IMR-90 (cell line): ENCODE results near the gene HOGA1. TPM values are rescaled to one million over a fixed set of nuclear protein-coding genes. Genes with fewer than 3 reads are reported as not detected.

Source experiments
- ATAC-seq: fragments of 200-7000 bp; cut with Tn5 transposase; 2 replicates; pipeline ENCODE4 v1.9.1; 2020; ENCODE audit warnings: low read depth, mild to moderate bottlenecking, moderate library complexity
- BruUV-seq: library from RNA; stranded (reverse); fragments of 400-500 nt; replicated peaks from 2 replicates; lab custom pipeline; 2021; lab: Mats Ljungman, UMichigan
- CTCF ChIA-PET: fragments of 300-600 bp; formaldehyde crosslinking; extraction: SDS; loops from one replicate; lab custom pipeline; 2021; ENCODE audit warnings: antibody characterized with exemption; lab: Yijun Ruan, JAX
- POLR2A ChIA-PET: fragments of 300-600 bp; sonication (Branson Sonifier 250); formaldehyde crosslinking; loops from one replicate; lab custom pipeline; 2022; ENCODE audit warnings: antibody characterized with exemption; ENCODE audit not compliant: unreplicated experiment; lab: Charles Lee
- DNase-seq: peaks from one replicate; pipeline ENCODE4 v3.0.0; 2013
- H2AFZ ChIP-seq: replicated peaks from 2 replicates; pipeline ENCODE3; 2013; ENCODE audit warnings: low read length, mild to moderate bottlenecking; ENCODE audit not compliant: poor library complexity
- H2AK5ac ChIP-seq: 2 replicates; pipeline ENCODE4 v1.6.1; 2013; ENCODE audit warnings: low read depth, low read length, inconsistent platforms
- H2AK9ac ChIP-seq: replicated peaks from 2 replicates; pipeline ENCODE3; 2013; ENCODE audit warnings: mild to moderate bottlenecking, low read depth, low read length, moderate library complexity; ENCODE audit not compliant: poor library complexity
- H2BK120ac ChIP-seq: 2 replicates; pipeline ENCODE4 v1.6.1; 2013; ENCODE audit warnings: low read depth, low read length, inconsistent platforms
- H2BK15ac ChIP-seq: 3 replicates; pipeline ENCODE4 v1.6.1; 2013; ENCODE audit warnings: low read depth, low read length, inconsistent platforms
- H2BK20ac ChIP-seq: 2 replicates; pipeline ENCODE4 v1.6.1; 2013; ENCODE audit warnings: low read depth, mild to moderate bottlenecking, inconsistent platforms, low read length, moderate library complexity
- H2BK5ac ChIP-seq: 2 replicates; pipeline ENCODE4 v1.6.1; 2013; ENCODE audit warnings: mild to moderate bottlenecking, low read depth, low read length, inconsistent platforms; ENCODE audit not compliant: poor library complexity, severe bottlenecking
- H3K14ac ChIP-seq: replicated peaks from 2 replicates; pipeline ENCODE4 v1.6.1; 2013; ENCODE audit warnings: low read depth, low read length, inconsistent platforms
- H3K18ac ChIP-seq: 2 replicates; pipeline ENCODE4 v1.6.1; 2013; ENCODE audit warnings: low read depth, low read length, control low read depth
- H3K23ac ChIP-seq: 2 replicates; pipeline ENCODE4 v1.6.1; 2013; ENCODE audit warnings: low read depth, low read length, inconsistent platforms
- H3K27ac ChIP-seq: 2 replicates; pipeline ENCODE4 v1.5.1; 2013; ENCODE audit warnings: mild to moderate bottlenecking, control low read depth, low read length; ENCODE audit not compliant: insufficient read depth
- H3K27me3 ChIP-seq: 2 replicates; pipeline ENCODE4 v1.6.1; 2013; ENCODE audit warnings: low read length; ENCODE audit not compliant: control insufficient read depth, insufficient read depth
- H3K36me3 ChIP-seq: 2 replicates; pipeline ENCODE4 v1.6.1; 2013; ENCODE audit warnings: low read length, mixed read lengths; ENCODE audit not compliant: control insufficient read depth, insufficient read depth
- H3K4ac ChIP-seq: 2 replicates; pipeline ENCODE4 v1.6.1; 2013; ENCODE audit warnings: low read depth, low read length, inconsistent platforms
- H3K4me1 ChIP-seq: 2 replicates; pipeline ENCODE4 v1.6.1; 2013; ENCODE audit warnings: low read length, mixed read lengths; ENCODE audit not compliant: control insufficient read depth, insufficient read depth
- H3K4me2 ChIP-seq: 2 replicates; pipeline ENCODE4 v1.6.1; 2013; ENCODE audit warnings: low read depth, mild to moderate bottlenecking, control low read depth, low read length, moderate library complexity
- H3K4me3 ChIP-seq: 2 replicates; pipeline ENCODE4 v1.5.1; 2013; ENCODE audit warnings: low read depth, mild to moderate bottlenecking, control low read depth, low read length, moderate library complexity; ENCODE audit not compliant: insufficient read depth
- H3K56ac ChIP-seq: 2 replicates; pipeline ENCODE4 v1.6.1; 2013; ENCODE audit warnings: low read length, inconsistent platforms; ENCODE audit not compliant: insufficient read depth; ENCODE audit errors: extremely low read depth
- H3K79me1 ChIP-seq, 2 experiments: 2 replicates each; pipeline ENCODE4 v1.6.1; 2013; ENCODE audit warnings: low read length in 2 of 2, inconsistent platforms in 1 of 2, low read depth in 1 of 2
- H3K9ac ChIP-seq: 2 replicates; pipeline ENCODE4 v1.6.1; 2013; ENCODE audit warnings: low read depth, low read length, control low read depth
- H3K9me1 ChIP-seq: 2 replicates; pipeline ENCODE4 v1.6.1; 2013; ENCODE audit warnings: low read length, inconsistent platforms; ENCODE audit not compliant: insufficient read depth
- H3K9me3 ChIP-seq: 2 replicates; pipeline ENCODE4 v1.6.1; 2013; ENCODE audit warnings: low read length; ENCODE audit not compliant: control insufficient read depth, insufficient read depth
- H4K20me1 ChIP-seq: 2 replicates; pipeline ENCODE4 v1.6.1; 2013; ENCODE audit warnings: low read length, inconsistent platforms; ENCODE audit not compliant: insufficient read depth
- H4K5ac ChIP-seq: 2 replicates; pipeline ENCODE4 v1.6.1; 2013; ENCODE audit warnings: mild to moderate bottlenecking, low read depth, low read length, control low read depth
- H4K8ac ChIP-seq, 2 experiments: 2 replicates each; pipeline ENCODE4 v1.6.1; 2013; ENCODE audit warnings: low read depth in 2 of 2, low read length in 2 of 2, control low read depth in 1 of 2, inconsistent platforms in 1 of 2
- H4K91ac ChIP-seq: 2 replicates; pipeline ENCODE4 v1.6.1; 2013; ENCODE audit warnings: low read depth, low read length, inconsistent platforms; ENCODE audit not compliant: insufficient read depth
- BHLHE40 ChIP-seq: fragments of 150-350 bp; IDR thresholded peaks from 2 replicates; pipeline ENCODE4 v1.6.1; 2016; ENCODE audit warnings: mild to moderate bottlenecking, low read depth, low read length
- CEBPB ChIP-seq: IDR thresholded peaks from 2 replicates; pipeline ENCODE4 v1.6.1; 2012; ENCODE audit warnings: low read depth, low read length, improper control_type of control experiment
- CHD1 ChIP-seq: IDR thresholded peaks from 2 replicates; pipeline ENCODE4 v1.6.1; 2012; ENCODE audit warnings: low read depth, low read length, improper control_type of control experiment
- FOS ChIP-seq: fragments of 150-350 bp; IDR thresholded peaks from 2 replicates; pipeline ENCODE4 v1.6.1; 2016; ENCODE audit warnings: low read depth, low read length
- MAFK ChIP-seq: IDR thresholded peaks from 2 replicates; pipeline ENCODE4 v1.6.1; 2012; ENCODE audit warnings: low read depth, low read length, improper control_type of control experiment
- MAZ ChIP-seq: IDR thresholded peaks from 2 replicates; pipeline ENCODE4 v1.6.1; 2012; ENCODE audit warnings: low read depth, mild to moderate bottlenecking, low read length, improper control_type of control experiment, moderate library complexity, borderline replicate concordance
- NFE2L2 ChIP-seq: fragments of 150-350 bp; IDR thresholded peaks from 2 replicates; pipeline ENCODE4 v1.6.1; 2016; ENCODE audit warnings: low read depth, mild to moderate bottlenecking, low read length
- POLR2A ChIP-seq: IDR thresholded peaks from 2 replicates; pipeline ENCODE4 v1.6.1; 2012; ENCODE audit warnings: mild to moderate bottlenecking, low read depth, low read length
- RCOR1 ChIP-seq: IDR thresholded peaks from 2 replicates; pipeline ENCODE4 v1.6.1; 2012; ENCODE audit warnings: mild to moderate bottlenecking, low read length, improper control_type of control experiment; ENCODE audit not compliant: insufficient replicate concordance
- RFX5 ChIP-seq: IDR thresholded peaks from 2 replicates; pipeline ENCODE4 v1.8.0; 2012; ENCODE audit warnings: low read depth, mild to moderate bottlenecking, low read length, moderate library complexity
- SMC3 ChIP-seq: fragments of 150-350 bp; IDR thresholded peaks from 2 replicates; pipeline ENCODE4 v1.6.1; 2016; ENCODE audit warnings: low read depth, mild to moderate bottlenecking, antibody characterized with exemption, low read length, moderate library complexity
- WGBS, 2 experiments: methylation state at CpG; one replicate each; pipeline versions ENCODE4 v1.1.5 to v1.1.7; 2013; ENCODE audit warnings: missing lambda C conversion rate in 2 of 2; ENCODE audit not compliant: insufficient read length in 1 of 2; ENCODE audit errors: extremely low coverage in 2 of 2; 5-methylcytosine and 5-hydroxymethylcytosine counted together
- dilution Hi-C: fragments of 300-500 bp; cut with HindIII; formaldehyde crosslinking; loops from one replicate; pipeline ENCODE4 v1.14.3; 2018; ENCODE audit warnings: low sequenced_read_pairs; ENCODE audit not compliant: unreplicated experiment
- in situ Hi-C: fragments of 300-500 bp; cut with MboI; formaldehyde crosslinking; loops from 3 replicates; pipeline ENCODE4 v1.14.3; 2019; ENCODE audit warnings: low sequenced_read_pairs, inconsistent platforms, mixed read lengths
- intact Hi-C: fragments of 100-400 bp; cut with micrococcal nuclease; formaldehyde crosslinking; loops from 2 replicates; pipeline ENCODE4 v1.10.0; 2022
- polyA plus RNA-seq, 3 experiments: library from polyadenylated mRNA; depleted of rRNA; stranded (reverse); fragments of >200 nt; gene quantifications; 2 replicates each; pipeline ENCODE4 v1.2.3, GENCODE V29; 2012; ENCODE audit warnings: low replicate concordance in 1 of 3
- total RNA-seq: library from RNA; depleted of rRNA; stranded (reverse); fragments of >200 nt; gene quantifications from 2 replicates; pipeline ENCODE4 v1.2.3, GENCODE V29; 2012
- TF ChIP-seq, protein P1 (sequence below): conservative IDR thresholded peaks from 2 replicates; pipeline ENCODE4 v1.5.1; 2012; ENCODE audit warnings: mild to moderate bottlenecking, low read depth, low read length, improper control_type of control experiment
- TF ChIP-seq, protein P2 (sequence below): fragments of 150-350 bp; IDR thresholded peaks from 2 replicates; pipeline ENCODE4 v1.6.1; 2016; ENCODE audit warnings: low read depth, mild to moderate bottlenecking, low read length, moderate library complexity, borderline replicate concordance
- TF ChIP-seq, protein P3 (sequence below): fragments of 150-350 bp; IDR thresholded peaks from 2 replicates; pipeline ENCODE4 v1.6.1; 2017; ENCODE audit warnings: mild to moderate bottlenecking, antibody characterized with exemption, low read length, low read depth

The HOGA1 gene
- total and polyA plus RNA-seq, 2 of the 4 experiments (the other 2 are of a cell fraction), result 0.36 to 0.41 TPM

DNA sequence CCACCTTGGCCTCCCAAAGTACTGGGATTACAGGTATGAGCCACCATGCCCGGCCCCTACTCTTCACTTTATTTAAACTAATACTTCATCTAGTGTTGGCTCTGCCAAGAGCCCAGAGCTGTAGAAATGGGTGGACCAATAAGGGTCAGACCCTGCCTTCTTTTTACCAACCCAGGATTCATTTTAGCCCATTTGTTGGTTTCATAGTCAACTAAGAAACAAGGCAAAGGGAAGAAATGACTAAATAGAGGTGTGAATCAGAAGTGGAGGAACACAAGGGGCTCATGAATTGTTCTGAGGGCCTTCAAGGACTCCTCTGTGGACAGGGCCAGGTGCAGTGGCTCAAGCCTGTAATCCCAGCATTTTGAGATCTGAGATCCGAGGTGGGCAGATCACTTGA lies 10.5 kb upstream of the HOGA1 start:
- H4K91ac ChIP-seq, result no peak overlapping the region
- DNase-seq, result no peak
- intact Hi-C loops, result loop anchor here (5.0 kb wide), 1 partner anchor 159 kb away; no protein-coding TSS in a partner anchor
- TF ChIP-seq MAFK, result no peak
- TF ChIP-seq CHD1, result no peak
- TF ChIP-seq, protein P1, sequence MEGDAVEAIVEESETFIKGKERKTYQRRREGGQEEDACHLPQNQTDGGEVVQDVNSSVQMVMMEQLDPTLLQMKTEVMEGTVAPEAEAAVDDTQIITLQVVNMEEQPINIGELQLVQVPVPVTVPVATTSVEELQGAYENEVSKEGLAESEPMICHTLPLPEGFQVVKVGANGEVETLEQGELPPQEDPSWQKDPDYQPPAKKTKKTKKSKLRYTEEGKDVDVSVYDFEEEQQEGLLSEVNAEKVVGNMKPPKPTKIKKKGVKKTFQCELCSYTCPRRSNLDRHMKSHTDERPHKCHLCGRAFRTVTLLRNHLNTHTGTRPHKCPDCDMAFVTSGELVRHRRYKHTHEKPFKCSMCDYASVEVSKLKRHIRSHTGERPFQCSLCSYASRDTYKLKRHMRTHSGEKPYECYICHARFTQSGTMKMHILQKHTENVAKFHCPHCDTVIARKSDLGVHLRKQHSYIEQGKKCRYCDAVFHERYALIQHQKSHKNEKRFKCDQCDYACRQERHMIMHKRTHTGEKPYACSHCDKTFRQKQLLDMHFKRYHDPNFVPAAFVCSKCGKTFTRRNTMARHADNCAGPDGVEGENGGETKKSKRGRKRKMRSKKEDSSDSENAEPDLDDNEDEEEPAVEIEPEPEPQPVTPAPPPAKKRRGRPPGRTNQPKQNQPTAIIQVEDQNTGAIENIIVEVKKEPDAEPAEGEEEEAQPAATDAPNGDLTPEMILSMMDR, result no peak
- TF ChIP-seq SMC3, result no peak
- no peak for TF ChIP-seq RCOR1
- TF ChIP-seq, protein P2, sequence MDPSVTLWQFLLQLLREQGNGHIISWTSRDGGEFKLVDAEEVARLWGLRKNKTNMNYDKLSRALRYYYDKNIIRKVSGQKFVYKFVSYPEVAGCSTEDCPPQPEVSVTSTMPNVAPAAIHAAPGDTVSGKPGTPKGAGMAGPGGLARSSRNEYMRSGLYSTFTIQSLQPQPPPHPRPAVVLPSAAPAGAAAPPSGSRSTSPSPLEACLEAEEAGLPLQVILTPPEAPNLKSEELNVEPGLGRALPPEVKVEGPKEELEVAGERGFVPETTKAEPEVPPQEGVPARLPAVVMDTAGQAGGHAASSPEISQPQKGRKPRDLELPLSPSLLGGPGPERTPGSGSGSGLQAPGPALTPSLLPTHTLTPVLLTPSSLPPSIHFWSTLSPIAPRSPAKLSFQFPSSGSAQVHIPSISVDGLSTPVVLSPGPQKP, result no peak
- TF ChIP-seq RFX5, result no peak
- no peak for TF ChIP-seq BHLHE40
- TF ChIP-seq FOS, result no peak
- TF ChIP-seq POLR2A, result no peak
- TF ChIP-seq MAZ, result no peak
- no peak for TF ChIP-seq CEBPB
- TF ChIP-seq, protein P3, sequence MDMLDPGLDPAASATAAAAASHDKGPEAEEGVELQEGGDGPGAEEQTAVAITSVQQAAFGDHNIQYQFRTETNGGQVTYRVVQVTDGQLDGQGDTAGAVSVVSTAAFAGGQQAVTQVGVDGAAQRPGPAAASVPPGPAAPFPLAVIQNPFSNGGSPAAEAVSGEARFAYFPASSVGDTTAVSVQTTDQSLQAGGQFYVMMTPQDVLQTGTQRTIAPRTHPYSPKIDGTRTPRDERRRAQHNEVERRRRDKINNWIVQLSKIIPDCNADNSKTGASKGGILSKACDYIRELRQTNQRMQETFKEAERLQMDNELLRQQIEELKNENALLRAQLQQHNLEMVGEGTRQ, result no peak
- no peak for TF ChIP-seq NFE2L2
- peaks cover 16% of the 10 kb centered on the region for H3K4me1 ChIP-seq
- no TSS peak for BruUV-seq
- no peak overlapping the region for H4K5ac ChIP-seq
- no peak overlapping the region for H3K9ac ChIP-seq
- no peak for ATAC-seq
- H3K27me3 ChIP-seq, result no peaks in the 10 kb centered on the region; the same call in 1 of the 2 replicates
- dilution Hi-C loops, result no loop called here
- H4K20me1 ChIP-seq, result peaks cover 5% of the 10 kb centered on the region; the same call in 1 of the 2 replicates
- ChIA-PET POLR2A (interaction anchor here (0.7 kb wide), 1 partner anchor 84 kb away, joined by 4 read pairs; no protein-coding TSS in a partner anchor), CTCF (interaction anchor here (0.6 kb wide), 1 partner anchor 22 kb away, joined by 3 read pairs; no protein-coding TSS in a partner anchor)
- no peak overlapping the region for H2AK9ac ChIP-seq
- no peak overlapping the region for H4K8ac ChIP-seq
- H2AK5ac ChIP-seq, result no peak overlapping the region
- H3K4me2 ChIP-seq, result no peak overlapping the region
- no CpG with 5 or more reads among the region's 2 CpGs for WGBS, 2 experiments
- no peak overlapping the region for H3K23ac ChIP-seq
- H2BK20ac ChIP-seq, result no peak overlapping the region
- peaks cover 11% of the 10 kb centered on the region for H3K9me1 ChIP-seq
- no peak overlapping the region for H2AFZ ChIP-seq
- no peak overlapping the region for H3K56ac ChIP-seq
- peaks cover 17% of the 10 kb centered on the region for H3K36me3 ChIP-seq
- H3K18ac ChIP-seq, result no peak overlapping the region
- H3K4ac ChIP-seq, result no peak overlapping the region
- H3K79me1 ChIP-seq, result no peaks in the 10 kb centered on the region
- in situ Hi-C loops, result loop anchor here (10.0 kb wide), 1 partner anchor 161 kb away; the partner anchor contains the start of gene ZFYVE27
- no peak overlapping the region for H3K27ac ChIP-seq
- H2BK15ac ChIP-seq, result no peak overlapping the region
- H3K9me3 ChIP-seq, result no peaks in the 10 kb centered on the region
- H2BK5ac ChIP-seq, result no peak overlapping the region
- H3K4me3 ChIP-seq, result no peak overlapping the region
- H2BK120ac ChIP-seq, result no peak overlapping the region
- H3K14ac ChIP-seq, result no peak overlapping the region
